Measurements from ENCODE around the gene USH1G. TPM values are rescaled to one million over a fixed set of nuclear protein-coding genes. Genes with fewer than 3 reads are reported as not detected.
"Not testable (repeated sequence)": the region's sequence is repeated elsewhere in the genome, so short reads cannot be mapped to it uniquely, and the experiment has no call there.

USH1G gene
- total RNA-seq = not detected in 2 replicates

DNA sequence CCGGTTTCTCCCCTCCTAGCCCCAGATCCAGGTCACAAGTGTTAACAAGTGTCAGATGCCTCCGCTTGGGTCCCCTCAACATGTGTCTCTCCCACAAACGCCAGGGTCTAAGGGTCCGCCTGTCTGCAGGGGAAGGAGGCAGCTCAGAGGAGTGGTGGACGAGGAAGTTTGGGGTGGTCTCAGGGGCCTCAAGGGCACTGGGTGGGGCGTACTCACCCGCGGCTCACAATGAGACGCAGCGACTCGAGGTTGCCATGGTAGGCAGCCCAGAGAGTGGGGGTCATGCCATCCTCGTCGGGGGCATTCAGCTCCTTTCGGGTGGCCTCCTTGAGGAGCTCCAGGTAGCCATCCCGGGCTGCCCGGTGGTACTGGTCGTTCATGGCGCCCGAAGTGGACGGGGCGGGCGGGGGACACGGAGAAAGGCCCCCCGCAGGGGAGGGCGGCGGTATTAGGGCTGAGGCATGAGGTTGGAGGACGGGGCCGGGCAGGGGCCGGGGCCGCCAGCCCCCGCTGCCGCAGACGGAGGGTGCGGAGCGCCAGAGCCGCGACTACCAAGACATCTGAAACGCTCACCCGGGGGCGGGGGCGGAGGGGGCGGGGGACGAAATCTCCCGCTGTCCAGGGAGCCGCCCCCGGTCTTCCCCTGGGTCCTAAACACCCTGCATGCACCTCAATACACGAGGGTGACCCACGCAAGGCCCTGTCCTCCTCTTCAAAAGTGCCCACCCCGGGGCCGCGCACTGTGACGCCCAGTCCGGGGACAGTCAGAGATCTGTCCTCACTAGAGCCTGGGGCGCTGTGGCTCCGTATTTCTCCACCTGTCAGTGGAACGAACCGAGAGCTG lies at the start of gene USH1G:
Gene USH1G, minus strand, starts transcription at position 562 of the 844 bp plus-strand sequence. Its CDS starts 182 bp downstream, at position 380.
- DNase-seq (ENCODE audit: low read depth, low spot score) = no peak

- DNase-seq (ENCODE audit: low read depth, low spot score) = no peak
Measured at GRCh38 chr17:74972107-74972972, 49.3 kb upstream of the USH1G start, which contains the start of gene HID1. Gene HID1 (minus strand): TSS chr17:74972759. CDS start chr17:74972656, 103 bp downstream.

GRCh38 chr17:74971842-74972106 lies 48.7 kb upstream of the USH1G start:
- DNase-seq (ENCODE audit: low read depth, low spot score) = no peak

- DNase-seq (ENCODE audit: low read depth, low spot score) = no peak
Measured at GRCh38 chr17:74971069-74971841, 48.2 kb upstream of the USH1G start.

DNA sequence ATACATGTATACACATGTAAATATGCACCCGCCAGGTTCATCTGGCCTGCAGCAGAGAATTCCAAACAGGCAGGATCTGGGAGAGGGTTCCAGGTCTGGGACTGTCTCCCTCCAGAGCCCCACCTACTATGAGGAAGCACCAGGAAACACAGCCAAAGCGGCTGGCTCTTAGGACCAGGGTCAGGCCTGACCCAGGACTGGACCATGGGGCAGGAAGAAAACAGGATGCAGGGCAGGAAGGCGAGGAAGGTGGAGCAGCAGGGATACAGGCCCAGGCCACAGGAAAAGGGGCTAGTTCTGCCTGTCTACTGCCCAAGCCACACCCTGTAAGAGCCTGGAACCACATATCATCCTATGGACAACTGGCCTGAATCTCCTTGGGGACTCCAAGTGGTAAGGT lies 47.3 kb upstream of the USH1G start:
- DNase-seq (ENCODE audit: low read depth, low spot score) = no peak

GRCh38 chr17:74969501-74969900 lies 46.4 kb upstream of the USH1G start:
- DNase-seq (ENCODE audit: low read depth, low spot score) = not testable (repeated sequence)

DNA sequence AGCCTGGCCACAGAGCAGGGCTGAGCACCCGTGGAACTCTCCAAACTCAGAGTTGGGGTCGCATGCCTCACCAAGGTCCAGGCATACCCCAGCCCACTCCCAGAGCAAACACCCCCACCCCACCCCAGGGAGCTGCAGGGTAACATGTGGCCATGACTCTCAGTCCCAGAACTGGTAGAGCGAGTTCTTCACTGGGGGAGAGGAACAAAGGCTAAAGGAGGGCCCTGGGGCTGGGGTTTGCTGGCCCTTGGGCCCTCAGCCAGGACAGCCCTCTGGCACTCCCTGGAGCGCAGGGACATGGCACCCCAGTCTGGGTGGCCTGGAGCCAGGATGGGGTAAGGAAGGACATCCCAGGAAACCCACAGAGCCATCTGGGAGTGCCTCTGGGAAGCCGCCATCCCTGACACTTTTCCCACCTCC lies 45.3 kb upstream of the USH1G start:
- no peak for DNase-seq (ENCODE audit: low read depth, low spot score)

GRCh38 chr17:74964988-74965622 lies 42.0 kb upstream of the USH1G start:
- DNase-seq (ENCODE audit: low read depth, low spot score) = no peak

GRCh38 chr17:74964246-74964761 lies 41.2 kb upstream of the USH1G start:
- no peak for DNase-seq (ENCODE audit: low read depth, low spot score)

- no peak for DNase-seq (ENCODE audit: low read depth, low spot score)
Measured at GRCh38 chr17:74963656-74964055, 40.6 kb upstream of the USH1G start.

DNA sequence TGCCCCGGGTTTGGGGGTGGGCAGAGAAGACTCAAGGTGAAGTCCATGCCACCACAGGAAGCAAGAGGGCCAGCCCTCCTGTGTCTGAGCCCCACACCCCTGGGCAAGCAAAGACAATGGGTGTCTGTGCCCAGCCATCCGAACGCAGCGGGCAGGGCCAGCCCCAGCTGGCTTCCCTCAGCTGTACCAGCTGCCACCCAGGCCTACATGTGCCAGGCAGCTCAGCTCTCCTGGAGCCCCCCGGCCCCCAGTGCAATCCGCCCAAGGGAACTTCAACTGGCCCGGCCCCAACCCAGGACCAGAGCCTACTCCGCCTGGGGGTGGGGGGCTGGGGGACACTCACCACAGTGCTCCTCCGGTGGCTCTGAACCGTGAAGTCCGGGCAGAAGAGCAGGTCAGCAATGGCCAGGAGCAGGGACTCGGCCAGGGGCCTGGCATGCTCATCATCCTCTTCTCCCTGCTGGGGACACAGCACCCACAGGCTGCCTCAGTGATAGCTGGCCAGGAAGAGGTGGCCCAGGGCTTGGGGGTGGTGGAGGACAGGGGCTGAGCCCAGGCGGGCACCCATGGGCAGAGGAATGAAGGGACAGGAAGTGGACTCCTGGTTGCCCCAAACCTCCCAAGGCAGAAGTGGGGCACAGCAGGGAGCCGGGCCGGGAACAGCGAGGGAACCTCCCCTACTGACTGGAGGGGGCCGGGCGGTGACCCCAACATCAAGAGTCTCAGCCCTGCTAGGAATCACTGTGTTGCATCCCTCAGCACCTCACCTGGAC lies 39.8 kb upstream of the USH1G start:
- no peak for DNase-seq (ENCODE audit: low read depth, low spot score)

- DNase-seq (ENCODE audit: low read depth, low spot score) = peak; percentile 63
Measured at GRCh38 chr17:74961657-74962350, 38.7 kb upstream of the USH1G start.

GRCh38 chr17:74960570-74961342 lies 37.7 kb upstream of the USH1G start:
- no peak for DNase-seq (ENCODE audit: low read depth, low spot score)

- DNase-seq (ENCODE audit: low read depth, low spot score) = no peak
Measured at GRCh38 chr17:74959826-74960515, 36.9 kb upstream of the USH1G start.

DNA sequence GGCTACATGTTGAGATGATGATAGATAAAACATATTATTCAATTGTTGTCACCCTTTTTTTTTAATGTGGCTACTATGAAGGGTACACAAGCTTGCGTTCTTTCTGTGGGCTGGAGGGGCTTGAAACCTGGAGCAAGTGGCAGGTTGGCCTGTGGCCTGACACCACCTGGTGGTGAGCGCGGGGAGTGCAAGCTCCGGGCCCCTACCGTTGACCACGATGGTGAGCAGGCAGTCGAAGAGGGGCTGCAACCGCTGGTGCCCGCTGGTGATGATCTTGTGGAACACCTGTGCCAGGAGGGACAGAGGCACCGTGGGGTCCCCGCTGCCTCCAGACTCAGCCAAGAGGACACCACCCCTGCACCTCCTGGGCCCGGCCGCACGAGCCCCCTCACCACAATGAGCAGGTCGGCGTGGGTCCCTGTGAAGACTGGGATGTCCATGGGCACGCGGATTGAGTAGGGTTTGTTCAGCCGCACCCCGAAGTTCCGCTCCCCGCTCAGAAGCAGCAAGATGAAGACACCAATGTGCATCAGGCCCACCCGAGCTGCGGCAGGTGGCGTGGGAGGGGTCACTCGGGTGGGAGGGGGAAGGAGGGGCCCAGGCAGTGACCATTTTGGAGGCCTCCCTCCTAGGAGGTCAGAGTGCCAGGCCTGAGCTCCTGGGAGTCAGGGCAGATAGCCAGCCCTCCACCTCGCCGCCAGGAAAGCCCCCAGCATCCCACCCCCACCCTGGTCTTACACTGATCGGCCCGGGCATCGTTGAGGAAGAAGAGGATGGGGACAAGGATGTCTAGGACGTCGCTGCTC lies 35.1 kb upstream of the USH1G start:
- DNase-seq (ENCODE audit: low read depth, low spot score) = no peak

DNA sequence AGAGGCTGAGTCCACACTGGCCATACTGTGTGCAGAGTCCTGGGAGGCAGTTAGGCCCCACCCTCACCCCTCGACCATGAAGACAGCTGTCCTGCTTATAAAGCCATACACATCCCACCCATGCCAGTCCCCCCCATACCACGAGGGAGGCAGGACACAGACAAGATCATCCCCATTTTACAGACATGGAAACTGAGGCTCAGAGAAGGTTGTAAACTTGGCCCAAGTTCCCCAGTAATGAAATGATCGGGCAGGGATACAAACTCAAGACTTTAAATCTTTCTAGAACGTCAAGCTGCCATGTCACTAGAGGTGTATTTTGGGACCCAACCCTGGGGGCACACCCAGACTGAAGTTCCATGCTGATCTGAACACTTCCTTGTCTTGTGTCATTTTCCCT lies 33.0 kb upstream of the USH1G start:
- DNase-seq (ENCODE audit: low read depth, low spot score) = no peak

- DNase-seq (ENCODE audit: low read depth, low spot score) = no peak
Measured at GRCh38 chr17:74954665-74955421, 31.8 kb upstream of the USH1G start.
